ENCODE data around the gene SUGCT. TPM values are rescaled to one million over a fixed set of nuclear protein-coding genes. Genes with fewer than 3 reads are reported as not detected.

The SUGCT gene
- total and polyA plus RNA-seq, 9 of the 15 experiments (the other 6 are each of a cell fraction or from before 2014, with no cell fraction given): 0.58 to 2.5 (median 1.4) TPM

- intact Hi-C loops (cut with micrococcal nuclease): no loop called here
- Histone ChIP-seq H3K9me3 (replicated peaks; ENCODE audit: control insufficient read depth, insufficient read depth, low read depth, low read length) (no peaks in the 10 kb centered on the region), H3K9me1 (ENCODE audit: control insufficient read depth, insufficient read depth, low read length) (no peaks in the 10 kb centered on the region), H2AFZ (ENCODE audit: low read depth, low read length) (no peak overlapping the region), H3K36me3 (ENCODE audit: control insufficient read depth, insufficient read depth, low read length) (no peaks in the 10 kb centered on the region), H3K4me2 (ENCODE audit: insufficient read depth, low read length) (no peak overlapping the region), H3K79me2 (ENCODE audit: control insufficient read depth, insufficient read depth, low read length) (no peaks in the 10 kb centered on the region), H4K20me1 (replicated peaks; ENCODE audit: control insufficient read depth, insufficient read depth, low read length) (no peaks in the 10 kb centered on the region), H3K9ac (ENCODE audit: insufficient read depth in 1 of 2, low read depth in 2 of 2, low read length in 2 of 2) (no peak overlapping the region), H3K4me3 (no peak overlapping the region), H3K27ac (ENCODE audit: extremely low read depth, low read depth, low read length) (no peak overlapping the region), H3K4me1 (replicated peaks in 1 of 2; ENCODE audit: control insufficient read depth in 2 of 2, insufficient read depth in 2 of 2, low read length in 2 of 2) (no peaks in the 10 kb centered on the region; a peak in 1 of 5 replicates), H3K27me3 (ENCODE audit: control insufficient read depth in 2 of 2, insufficient read depth in 2 of 2, low read length in 2 of 2) (no peaks in the 10 kb centered on the region)
- FAIRE-seq (no peak), ATAC-seq (no peak), DNase-seq (ENCODE audit: extremely low read depth in 1 of 4, low spot score in 3 of 4) (no peak)
- no peak for TF ChIP-seq ZBTB43 (CRISPR knock-in tag; IDR thresholded peaks at IDR 0.05)
- TF ChIP-seq CREM (IDR thresholded peaks at IDR 0.05; ENCODE audit: low read depth): 0 out of 2 replicates have a peak, but pooled peaks have one; percentile 21
- no peak for TF ChIP-seq ATF1 (CRISPR knock-in tag; IDR thresholded peaks at IDR 0.05)
- peak; percentile 61 for TF ChIP-seq ATF1 (tag; IDR thresholded peaks at IDR 0.05)
- TF ChIP-seq ATF3 (IDR thresholded peaks at IDR 0.05): peak; percentile 18; the same call in 1 of the 2 replicates
- no peak for TF ChIP-seq ATF3 (CRISPR knock-in tag; conservative IDR thresholded peaks at IDR 0.05)
- TF ChIP-seq HNRNPH1 (optimal IDR thresholded peaks at IDR 0.05; ENCODE audit: low read depth, low read length): no peak
- peak; percentile 58; the same call in 1 of the 2 replicates for TF ChIP-seq CREB1 (IDR thresholded peaks at IDR 0.05)
- no peak for TF ChIP-seq CREB1 (CRISPR knock-in tag; IDR thresholded peaks at IDR 0.05)
- 4% methylated on average over 2 of the region's 2 CpGs for WGBS (ENCODE audit: insufficient coverage, low coverage, missing lambda C conversion rate)
- in situ Hi-C loops (cut with MboI): no loop called here
- ChIA-PET POLR2A (interaction anchor here (0.6 kb wide), 1 partner anchor 210 kb away, joined by 3 read pairs; no protein-coding TSS in a partner anchor), CTCF (ENCODE audit: low intra/inter-chr PET ratio) (no interaction called here)
- no TSS peak for BruUV-seq (replicated peaks)
These were observed 78.5 kb downstream of the SUGCT start for GRCh38 chr7:40213291-40213690.

Data from K562 (cell line).